Measurements from ENCODE around the gene FGD4. TPM values are rescaled to one million over a fixed set of nuclear protein-coding genes. Genes with fewer than 3 reads are reported as not detected.

Gene FGD4
- total RNA-seq, 2 experiments from 2014 or later: 0.17 to 0.22 TPM

DNA sequence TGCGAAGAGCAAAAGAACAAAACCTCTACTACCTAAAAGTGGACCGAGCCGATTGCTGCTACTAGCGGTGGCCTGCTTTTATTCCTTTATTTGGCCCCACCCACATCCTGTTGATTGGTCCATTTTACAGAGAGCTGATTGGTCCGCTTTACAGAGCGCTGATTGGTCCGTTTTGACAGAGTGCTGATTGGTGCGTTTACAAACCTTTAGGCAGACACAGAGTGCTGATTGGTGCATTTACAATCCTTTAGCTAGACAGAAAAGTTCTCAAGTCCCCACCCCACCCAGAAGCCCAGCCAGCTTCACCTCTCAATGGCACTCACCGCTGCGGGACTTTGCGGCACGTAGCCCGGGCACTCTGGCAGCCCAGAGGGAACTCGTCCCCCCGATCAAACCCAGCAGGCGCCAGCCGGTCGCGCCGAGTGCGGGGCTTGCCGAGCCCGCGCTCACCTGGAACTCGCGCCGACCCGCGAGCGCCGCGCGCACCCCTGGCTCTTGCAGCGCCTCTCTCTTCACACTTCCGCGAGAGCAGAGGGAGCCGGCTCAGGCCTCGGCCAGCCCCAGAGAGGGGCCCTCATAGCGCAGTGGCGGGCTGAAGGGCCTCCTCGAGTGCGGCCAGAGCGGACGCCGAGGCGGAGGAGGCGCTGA, 8.7 kb upstream of the FGD4 start:
- H3K4me1 Mint-ChIP-seq: peaks cover 3% of the 10 kb centered on the region
- no peaks in the 10 kb centered on the region for H3K9me3 Mint-ChIP-seq
- peak; percentile 43 for DNase-seq
- ChIA-PET POLR2A (no interaction called here), CTCF (no interaction called here)
- H3K36me3 Mint-ChIP-seq (ENCODE audit: low read depth): no peaks in the 10 kb centered on the region
- peaks cover 6% of the 10 kb centered on the region for H3K27me3 Mint-ChIP-seq
- H3K4me3 Mint-ChIP-seq: peak overlapping the region; percentile 68
- no peak overlapping the region for H3K27ac Mint-ChIP-seq

DNA sequence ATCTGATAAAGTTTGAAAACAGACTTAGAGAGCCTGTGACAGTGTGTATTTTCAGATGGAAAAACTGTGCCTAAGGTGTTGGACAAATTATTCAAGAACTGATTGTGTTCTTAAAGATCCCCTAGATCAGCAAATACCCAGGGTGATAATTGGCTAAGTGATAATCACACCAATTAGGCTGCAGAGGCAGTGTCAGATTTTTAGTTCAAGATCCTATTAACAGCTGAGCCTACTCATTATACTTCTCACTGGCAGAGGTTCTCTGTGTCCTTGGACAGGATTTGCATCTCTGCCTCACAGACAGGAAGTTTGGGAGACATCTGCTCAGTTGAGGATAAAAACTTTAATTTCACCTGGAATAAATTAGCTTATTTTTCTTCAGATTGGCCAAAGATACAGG, 4.3 kb upstream of the FGD4 start:
- Mint-ChIP-seq H3K36me3 (ENCODE audit: low read depth) (no peaks in the 10 kb centered on the region), H3K27ac (no peak overlapping the region), H3K27me3 (peaks cover 28% of the 10 kb centered on the region), H3K4me1 (peaks cover 9% of the 10 kb centered on the region), H3K9me3 (no peaks in the 10 kb centered on the region), H3K4me3 (no peak overlapping the region)
- ChIA-PET CTCF (no interaction called here), POLR2A (no interaction called here)
- DNase-seq: no peak

DNA sequence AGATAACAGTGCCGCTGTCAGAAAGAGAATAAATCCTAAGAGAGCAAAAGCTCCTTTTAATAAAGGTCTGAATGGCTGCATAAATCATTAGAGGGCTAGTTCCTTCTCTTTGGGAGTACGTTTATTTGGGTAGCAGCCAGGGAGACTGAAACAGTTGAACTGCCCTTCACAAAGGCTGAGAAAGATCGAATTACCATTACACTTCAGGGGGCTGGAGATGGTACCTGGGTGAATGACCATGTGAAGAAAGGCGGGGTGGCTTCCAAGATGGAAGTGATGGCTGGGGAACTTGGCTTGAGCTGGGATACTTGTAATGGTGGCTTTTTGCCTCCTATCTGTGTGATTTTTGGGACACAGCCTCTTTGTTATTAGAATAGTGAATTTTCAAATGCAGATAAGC, 1.7 kb upstream of the FGD4 start:
- no peaks in the 10 kb centered on the region for H3K36me3 Mint-ChIP-seq (ENCODE audit: low read depth)
- peaks cover 44% of the 10 kb centered on the region for H3K27me3 Mint-ChIP-seq
- DNase-seq: no peak
- ChIA-PET POLR2A (no interaction called here), CTCF (no interaction called here)
- peaks cover 12% of the 10 kb centered on the region for H3K4me1 Mint-ChIP-seq
- H3K4me3 Mint-ChIP-seq: no peak overlapping the region
- H3K9me3 Mint-ChIP-seq: no peaks in the 10 kb centered on the region
- no peak overlapping the region for H3K27ac Mint-ChIP-seq

DNA sequence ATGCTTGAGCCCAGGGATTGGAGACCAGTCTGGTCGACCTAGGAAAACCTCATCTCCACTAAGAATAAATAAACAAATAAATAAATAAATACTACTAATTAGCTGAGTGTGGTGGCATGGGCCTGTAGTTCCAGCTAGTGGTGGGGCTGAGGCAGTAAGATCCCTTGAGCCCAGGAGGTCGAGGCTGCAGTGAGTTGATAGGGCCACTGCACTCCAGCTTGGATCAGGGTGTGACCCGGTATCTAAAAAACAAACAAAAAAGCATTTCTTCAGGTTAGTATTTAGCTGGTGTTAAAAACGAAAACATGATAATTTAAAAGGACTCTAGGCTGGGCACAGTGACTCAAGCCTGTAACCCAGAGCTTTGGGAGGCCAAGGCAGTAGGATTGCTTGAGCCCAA, 1.2 kb upstream of the FGD4 start:
- Mint-ChIP-seq H3K27me3 (peaks cover 47% of the 10 kb centered on the region), H3K4me1 (peaks cover 12% of the 10 kb centered on the region), H3K4me3 (no peak overlapping the region), H3K27ac (no peak overlapping the region), H3K36me3 (ENCODE audit: low read depth) (no peaks in the 10 kb centered on the region), H3K9me3 (no peaks in the 10 kb centered on the region)
- DNase-seq: no peak
- ChIA-PET CTCF (interaction anchor here (1.1 kb wide), 1 partner anchor 10 kb away, joined by 3 read pairs; no protein-coding TSS in a partner anchor), POLR2A (no interaction called here)

DNA sequence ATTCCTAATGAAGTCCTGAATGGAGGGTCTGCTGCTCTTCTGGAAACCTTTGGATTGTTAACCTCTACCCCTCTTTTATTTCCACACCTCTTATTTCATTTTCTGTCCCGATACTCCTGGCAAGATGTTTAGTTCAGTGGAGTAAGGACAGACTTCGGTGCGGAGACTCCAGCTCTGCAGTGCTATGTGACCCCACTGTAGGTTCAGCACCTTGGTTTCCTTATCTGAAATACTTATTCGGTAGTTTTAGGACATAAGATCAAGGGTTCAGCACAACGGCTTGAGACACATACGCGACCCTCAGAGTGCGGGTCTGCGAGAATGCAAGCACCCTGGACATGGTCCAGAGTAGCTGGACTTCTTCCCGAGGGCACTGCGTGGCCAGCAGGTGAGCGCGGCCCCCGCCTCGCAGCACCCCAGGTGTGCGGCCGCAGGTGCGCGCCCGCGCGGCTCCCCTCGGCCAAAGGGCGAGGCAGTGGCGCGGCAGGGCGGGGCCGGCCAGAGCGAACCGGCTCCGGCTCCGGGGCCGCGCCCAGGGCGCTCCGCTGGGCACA, 465 bp upstream of the FGD4 start:
- ChIA-PET CTCF (interaction anchor here (1.1 kb wide), 1 partner anchor 10 kb away, joined by 3 read pairs; no protein-coding TSS in a partner anchor), POLR2A (interaction anchor here (0.7 kb wide), 2 partner anchors 41 to 56 kb away, joined by 3 read pairs; no protein-coding TSS in a partner anchor)
- Mint-ChIP-seq H3K4me3 (peak overlapping the region; percentile 85), H3K4me1 (peaks cover 12% of the 10 kb centered on the region), H3K9me3 (no peaks in the 10 kb centered on the region), H3K27me3 (peaks cover 49% of the 10 kb centered on the region), H3K36me3 (ENCODE audit: low read depth) (no peaks in the 10 kb centered on the region), H3K27ac (no peak overlapping the region)
- DNase-seq: no peak

DNA sequence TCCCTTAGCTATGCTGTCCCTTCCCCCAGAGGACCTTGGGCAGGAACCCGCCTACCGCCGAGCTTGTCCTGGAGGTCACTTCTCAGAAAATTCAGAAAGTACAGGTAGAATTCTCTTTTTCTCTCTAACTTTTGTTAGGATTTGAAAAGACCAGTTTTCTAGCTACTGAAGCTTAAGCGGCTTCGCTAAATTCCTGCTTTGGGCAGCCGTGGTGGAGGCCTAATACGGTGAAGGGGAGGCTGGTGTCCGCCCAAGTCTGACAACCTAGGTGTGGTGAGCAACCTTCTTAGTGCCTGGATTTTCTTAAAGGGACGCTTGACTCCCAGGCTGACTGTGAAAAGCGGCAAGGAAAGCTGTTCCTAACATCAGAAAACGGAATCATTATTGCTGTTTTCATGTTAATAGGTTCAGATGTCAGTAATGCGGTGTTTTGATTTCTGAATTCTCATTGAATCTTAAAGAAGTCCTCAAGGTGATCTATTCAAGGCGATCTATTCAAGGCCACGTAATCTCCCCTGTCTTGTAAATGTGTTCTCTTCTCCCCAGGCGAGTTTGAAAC, 835 bp downstream of the FGD4 start:
- H3K27ac Mint-ChIP-seq: no peak overlapping the region
- no peak for DNase-seq
- ChIA-PET POLR2A (no interaction called here), CTCF (interaction anchor here (0.6 to 0.7 kb wide), 2 partner anchors 181 to 355 kb away, joined by 3 read pairs; partner anchors contain the start of gene YARS2)
- peak overlapping the region; percentile 62 for H3K4me3 Mint-ChIP-seq
- peaks cover 50% of the 10 kb centered on the region for H3K27me3 Mint-ChIP-seq
- no peaks in the 10 kb centered on the region for H3K9me3 Mint-ChIP-seq
- peaks cover 12% of the 10 kb centered on the region for H3K4me1 Mint-ChIP-seq
- no peaks in the 10 kb centered on the region for H3K36me3 Mint-ChIP-seq (ENCODE audit: low read depth)

DNA sequence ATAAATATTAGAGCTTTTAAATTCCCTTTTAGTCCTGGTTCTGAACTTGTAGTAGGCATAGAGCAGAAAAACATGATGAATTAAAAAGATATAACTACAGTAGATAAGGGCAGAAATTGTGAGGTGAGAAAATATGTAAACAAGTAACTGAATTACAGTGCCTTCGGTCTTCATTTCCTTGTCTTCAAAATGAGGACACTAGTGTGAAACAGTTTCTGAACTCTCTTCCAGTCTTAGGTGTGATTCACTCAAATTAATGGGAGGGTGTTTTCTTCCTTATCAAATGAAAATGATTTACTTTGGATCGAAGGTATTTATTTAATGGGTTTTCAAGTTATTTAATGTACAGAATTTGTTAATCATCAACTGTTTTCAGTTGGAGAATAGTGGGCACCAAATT, 1.5 kb downstream of the FGD4 start:
- no peak overlapping the region for H3K4me3 Mint-ChIP-seq
- ChIA-PET CTCF (interaction anchor here (0.6 kb wide), 1 partner anchor 181 kb away, joined by 3 read pairs; no protein-coding TSS in a partner anchor), POLR2A (no interaction called here)
- no peaks in the 10 kb centered on the region for H3K36me3 Mint-ChIP-seq (ENCODE audit: low read depth)
- no peak overlapping the region for H3K27ac Mint-ChIP-seq
- H3K27me3 Mint-ChIP-seq: peaks cover 51% of the 10 kb centered on the region
- H3K9me3 Mint-ChIP-seq: no peaks in the 10 kb centered on the region
- DNase-seq: no peak
- peaks cover 12% of the 10 kb centered on the region for H3K4me1 Mint-ChIP-seq

DNA sequence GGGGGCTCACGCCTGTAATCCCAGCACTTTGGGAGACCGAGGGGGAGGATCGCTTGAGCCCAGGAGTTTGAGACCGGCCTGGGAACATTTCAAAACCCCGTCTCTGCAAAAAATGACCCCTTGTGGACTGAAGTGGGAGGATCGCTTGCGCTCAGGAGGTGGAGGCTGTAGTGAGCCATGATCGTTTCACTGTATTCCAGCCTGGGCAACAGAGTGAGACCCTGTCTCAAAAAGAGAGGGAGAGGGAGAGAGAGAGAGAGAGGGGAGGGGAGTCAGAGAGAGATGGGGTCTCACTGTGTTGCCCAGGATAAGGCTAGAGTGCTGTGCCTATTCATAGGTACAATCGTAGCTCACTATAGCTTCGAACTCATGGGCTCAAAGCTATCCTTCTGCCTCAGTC, 2.8 kb downstream of the FGD4 start:
- no peaks in the 10 kb centered on the region for H3K9me3 Mint-ChIP-seq
- no peak overlapping the region for H3K27ac Mint-ChIP-seq
- H3K4me3 Mint-ChIP-seq: no peak overlapping the region
- DNase-seq: no peak
- H3K27me3 Mint-ChIP-seq: peaks cover 47% of the 10 kb centered on the region
- POLR2A ChIA-PET: no interaction called here
- H3K4me1 Mint-ChIP-seq: peaks cover 12% of the 10 kb centered on the region
- H3K36me3 Mint-ChIP-seq (ENCODE audit: low read depth): no peaks in the 10 kb centered on the region
- CTCF ChIA-PET: interaction anchor here (0.6 to 0.7 kb wide), 2 partner anchors 106 to 153 kb away, joined by 3 to 5 read pairs; no protein-coding TSS in a partner anchor

DNA sequence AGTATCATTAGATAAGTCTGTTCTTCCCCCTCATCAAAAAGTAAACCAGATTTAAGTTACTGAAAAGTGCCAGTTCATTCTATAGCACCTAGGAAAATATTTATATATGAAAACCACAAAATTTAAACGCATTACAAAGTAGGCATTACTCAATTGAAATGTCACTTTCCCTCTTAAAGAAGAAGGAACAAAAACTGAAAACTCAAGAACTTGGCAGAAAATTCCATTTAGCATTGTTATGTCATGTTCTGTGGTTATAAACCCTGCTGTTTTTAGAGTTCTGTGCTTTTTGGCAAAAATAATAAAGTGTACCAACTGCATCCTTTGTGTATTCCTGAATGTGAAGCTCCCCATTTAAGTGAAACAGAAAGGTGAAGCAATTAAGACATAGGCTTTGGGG, 3.6 kb downstream of the FGD4 start:
- Mint-ChIP-seq H3K36me3 (ENCODE audit: low read depth) (no peaks in the 10 kb centered on the region), H3K27ac (no peak overlapping the region), H3K27me3 (peaks cover 45% of the 10 kb centered on the region), H3K4me3 (no peak overlapping the region), H3K4me1 (peaks cover 12% of the 10 kb centered on the region), H3K9me3 (no peaks in the 10 kb centered on the region)
- DNase-seq: no peak
- ChIA-PET CTCF (interaction anchor here (0.8 kb wide), 1 partner anchor 55 kb away, joined by 5 read pairs; no protein-coding TSS in a partner anchor), POLR2A (no interaction called here)

DNA sequence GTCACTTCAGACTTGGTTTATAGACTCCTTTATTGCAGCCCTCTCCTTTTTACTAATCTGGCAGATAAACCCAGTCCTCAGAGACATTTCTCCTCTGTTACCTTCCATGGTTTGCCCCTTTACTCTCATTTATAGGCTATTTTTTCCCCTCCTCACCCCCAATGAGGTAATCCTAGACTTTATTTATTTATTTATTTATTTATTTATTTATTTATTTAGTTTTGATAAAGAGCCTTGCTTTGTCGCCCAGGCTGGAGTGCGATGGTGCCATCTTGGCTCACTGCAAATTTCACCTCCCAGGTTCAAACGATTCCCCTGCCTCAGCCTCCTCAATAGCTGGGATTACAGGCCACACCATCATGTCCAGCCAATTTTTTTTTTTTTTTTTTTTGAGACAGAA, 8.4 kb downstream of the FGD4 start:
- no peaks in the 10 kb centered on the region for H3K36me3 Mint-ChIP-seq (ENCODE audit: low read depth)

DNA sequence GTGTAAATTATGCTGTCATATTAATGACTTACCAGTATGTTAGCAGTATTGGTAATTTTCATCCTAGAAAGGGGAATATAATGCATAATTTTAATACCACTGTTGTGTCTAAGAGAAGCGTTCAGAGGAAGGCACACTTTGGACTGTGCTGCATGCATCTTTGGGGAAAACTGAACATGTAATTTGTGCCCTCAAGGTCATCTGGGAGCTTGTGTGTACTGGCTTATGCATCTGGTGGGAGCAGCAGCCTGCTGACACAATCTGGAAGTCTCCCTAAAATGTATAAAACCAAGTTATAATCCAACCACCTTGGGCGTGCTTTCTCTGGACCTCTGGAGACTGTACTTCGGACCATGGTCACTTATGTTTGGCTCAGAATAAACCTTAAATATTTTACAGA, 14.1 kb downstream of the FGD4 start:
- ChIA-PET POLR2A (no interaction called here), CTCF (interaction anchor here (0.5 kb wide), 1 partner anchor 127 kb away, joined by 3 read pairs; no protein-coding TSS in a partner anchor)
- Mint-ChIP-seq H3K27ac (no peak overlapping the region), H3K27me3 (peaks cover 3% of the 10 kb centered on the region), H3K9me3 (no peaks in the 10 kb centered on the region), H3K36me3 (ENCODE audit: low read depth) (no peaks in the 10 kb centered on the region), H3K4me3 (no peak overlapping the region), H3K4me1 (no peaks in the 10 kb centered on the region)
- no peak for DNase-seq

More for the DNA sequence above, 8.4 kb downstream of the FGD4 start:
- Mint-ChIP-seq H3K4me3 (no peak overlapping the region), H3K27me3 (peaks cover 12% of the 10 kb centered on the region), H3K9me3 (no peaks in the 10 kb centered on the region), H3K4me1 (no peaks in the 10 kb centered on the region), H3K27ac (no peak overlapping the region)
- ChIA-PET POLR2A (no interaction called here), CTCF (no interaction called here)
- no peak for DNase-seq

DNA sequence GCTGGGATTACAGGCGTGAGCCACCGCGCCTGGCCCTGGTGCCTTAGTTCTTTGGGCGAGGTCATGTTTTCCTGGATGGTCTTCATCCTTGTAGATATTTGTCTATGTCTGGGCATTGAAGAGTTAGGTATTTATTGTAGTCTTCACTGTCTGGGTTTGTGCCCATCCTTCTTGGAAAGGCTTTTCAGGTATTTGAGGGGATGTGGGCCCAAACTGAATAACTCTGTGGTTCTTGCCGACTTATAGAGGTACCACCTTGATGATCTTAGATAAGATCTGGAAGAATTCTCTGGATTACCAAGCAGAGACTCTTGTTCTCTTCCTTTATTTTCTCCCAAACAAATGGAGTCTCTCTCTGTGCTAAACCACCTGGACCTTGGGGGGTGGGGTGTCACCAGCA, 18.9 kb downstream of the FGD4 start:
- Mint-ChIP-seq H3K4me3 (no peak overlapping the region), H3K36me3 (ENCODE audit: low read depth) (no peaks in the 10 kb centered on the region), H3K9me3 (no peaks in the 10 kb centered on the region), H3K27me3 (peaks cover 3% of the 10 kb centered on the region), H3K4me1 (no peaks in the 10 kb centered on the region), H3K27ac (no peak overlapping the region)
- ChIA-PET POLR2A (no interaction called here), CTCF (no interaction called here)
- no peak for DNase-seq

DNA sequence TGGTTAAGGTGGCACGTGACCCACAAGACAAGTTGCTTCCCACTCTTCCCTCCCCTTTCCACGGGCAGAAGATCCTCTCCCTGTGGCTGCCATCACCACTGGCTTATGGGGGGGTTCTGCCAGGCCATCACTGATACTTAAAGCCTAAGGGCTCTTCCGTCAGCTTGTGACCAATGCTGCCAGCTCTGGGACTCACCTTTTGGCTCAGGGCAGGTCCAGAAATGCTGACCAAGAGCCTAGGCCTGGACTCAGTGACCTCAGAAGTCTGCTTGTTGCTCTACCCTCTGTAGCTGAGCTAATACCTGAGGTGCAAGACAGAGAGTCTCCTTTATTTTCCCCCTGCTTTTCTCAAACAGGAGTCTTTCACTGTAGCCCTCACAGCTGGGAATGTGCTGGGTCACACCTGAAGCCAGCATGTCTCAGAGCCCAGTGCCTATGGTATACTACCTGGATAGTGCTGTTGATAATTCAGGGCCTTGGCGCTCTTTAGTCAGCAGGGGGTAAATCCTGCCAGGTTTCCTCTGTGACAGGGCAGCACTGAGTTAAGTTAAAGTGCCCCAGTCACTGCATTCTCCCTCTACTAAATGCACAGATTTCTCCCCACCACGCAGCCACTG, 19.7 kb downstream of the FGD4 start:
- Mint-ChIP-seq H3K27me3 (peaks cover 3% of the 10 kb centered on the region), H3K9me3 (peaks cover under 1% of the 10 kb centered on the region), H3K36me3 (ENCODE audit: low read depth) (no peaks in the 10 kb centered on the region), H3K4me1 (no peaks in the 10 kb centered on the region), H3K27ac (no peak overlapping the region), H3K4me3 (no peak overlapping the region)
- POLR2A ChIA-PET: no interaction called here
- CTCF ChIA-PET: no interaction called here
- DNase-seq: no peak
